H4 (cell line): ENCODE results near the gene ZMIZ1. TPM values are rescaled to one million over a fixed set of nuclear protein-coding genes. Genes with fewer than 3 reads are reported as not detected.
A peak's percentile ranks its signal among the peaks of the same experiment; 100 is the strongest.

Experiments used
- DNase-seq: peaks from one replicate; pipeline ENCODE4 v3.0.0-alpha.2; 2015; ENCODE audit warnings: low spot score
- total RNA-seq: library from RNA; depleted of rRNA; stranded (reverse); fragments of >200 nt; shearing (Covaris generic); gene quantifications from 2 replicates; pipeline ENCODE4 v1.2.3, GENCODE V29; 2014

Gene ZMIZ1
- total RNA-seq, 1 experiment from 2014 or later: 10.9 TPM

GRCh38 chr10:79137300-79137756, 68.6 kb downstream of the ZMIZ1 start:
- no peak for DNase-seq

GRCh38 chr10:79137826-79138225, 69.1 kb downstream of the ZMIZ1 start:
- DNase-seq: peak; percentile 52

- no peak for DNase-seq
These were observed 69.8 kb downstream of the ZMIZ1 start for GRCh38 chr10:79138449-79139123.

- DNase-seq: peak; percentile 89
These were observed 70.5 kb downstream of the ZMIZ1 start for GRCh38 chr10:79139124-79139835.

GRCh38 chr10:79140085-79140793, 71.5 kb downstream of the ZMIZ1 start:
- no peak for DNase-seq

GRCh38 chr10:79140855-79141254, 72.1 kb downstream of the ZMIZ1 start:
- no peak for DNase-seq

- no peak for DNase-seq
These were observed 73.3 kb downstream of the ZMIZ1 start for GRCh38 chr10:79142064-79142491.

GRCh38 chr10:79142522-79143309, 74.0 kb downstream of the ZMIZ1 start:
- no peak for DNase-seq

GRCh38 chr10:79143879-79144278, 75.1 kb downstream of the ZMIZ1 start:
- DNase-seq: no peak

- no peak for DNase-seq
These were observed 75.8 kb downstream of the ZMIZ1 start for GRCh38 chr10:79144351-79145173.

GRCh38 chr10:79145174-79145483, 76.4 kb downstream of the ZMIZ1 start:
- DNase-seq: no peak

- DNase-seq: no peak
These were observed 77.0 kb downstream of the ZMIZ1 start for GRCh38 chr10:79145517-79146470.

GRCh38 chr10:79146611-79147130, 77.9 kb downstream of the ZMIZ1 start:
- no peak for DNase-seq

- no peak for DNase-seq
These were observed 78.5 kb downstream of the ZMIZ1 start for GRCh38 chr10:79147306-79147705.

- DNase-seq: no peak
These were observed 79.2 kb downstream of the ZMIZ1 start for GRCh38 chr10:79147796-79148451.

GRCh38 chr10:79148452-79149344, 79.9 kb downstream of the ZMIZ1 start:
- peak; percentile 56 for DNase-seq

GRCh38 chr10:79149345-79149661, 80.5 kb downstream of the ZMIZ1 start:
- no peak for DNase-seq
